AG09309 (cell line): Measurements from ENCODE around the gene PHF3.

Experiments
- DNase-seq: peaks from one replicate; pipeline ENCODE4 v3.0.0-alpha.2; 2010; ENCODE audit warnings: low read depth
- H3K4me3 ChIP-seq: 2 replicates; pipeline ENCODE4 v1.5.1; 2011; ENCODE audit warnings: mild to moderate bottlenecking, low read depth, low read length, moderate library complexity; ENCODE audit not compliant: control insufficient read depth
- CTCF ChIP-seq: IDR thresholded peaks from 2 replicates; pipeline ENCODE4 v1.5.1; 2011; ENCODE audit warnings: mild to moderate bottlenecking, low read depth, low read length, inconsistent platforms; ENCODE audit not compliant: insufficient read depth, control insufficient read depth; ENCODE audit errors: missing control alignments

PHF3 gene

GRCh38 chr6:63705707-63706106 lies 70.1 kb downstream of the PHF3 start:
- no peak for TF ChIP-seq CTCF
- no peak for DNase-seq
- no peak overlapping the region for H3K4me3 ChIP-seq

GRCh38 chr6:63706630-63707029 lies 71.0 kb downstream of the PHF3 start:
- no peak overlapping the region for H3K4me3 ChIP-seq
- DNase-seq: no peak
- TF ChIP-seq CTCF: no peak

GRCh38 chr6:63708631-63709030 lies 73.0 kb downstream of the PHF3 start:
- no peak overlapping the region for H3K4me3 ChIP-seq
- DNase-seq: no peak
- TF ChIP-seq CTCF: no peak

- DNase-seq: no peak
- H3K4me3 ChIP-seq: no peak overlapping the region
- no peak for TF ChIP-seq CTCF
Measured at GRCh38 chr6:63709148-63709547, 73.5 kb downstream of the PHF3 start.

- no peak for DNase-seq
- no peak for TF ChIP-seq CTCF
- no peak overlapping the region for H3K4me3 ChIP-seq
Measured at GRCh38 chr6:63713332-63713731, 77.7 kb downstream of the PHF3 start.

GRCh38 chr6:63714091-63714490 lies 78.5 kb downstream of the PHF3 start:
- TF ChIP-seq CTCF: no peak
- no peak overlapping the region for H3K4me3 ChIP-seq
- no peak for DNase-seq

GRCh38 chr6:63716169-63716568 lies 80.6 kb downstream of the PHF3 start:
- H3K4me3 ChIP-seq: no peak overlapping the region
- DNase-seq: no peak
- no peak for TF ChIP-seq CTCF
